H9 (cell line): ENCODE results near the gene CACNA1G. TPM values are rescaled to one million over a fixed set of nuclear protein-coding genes. Genes with fewer than 3 reads are reported as not detected.

Source experiments
- DNase-seq: peaks from one replicate; pipeline ENCODE4 v3.0.0-alpha.2; 2017
- H2AFZ ChIP-seq: one replicate; pipeline ENCODE4 v1.6.1; 2013; ENCODE audit warnings: mild to moderate bottlenecking, low read length, control low read depth, moderate library complexity
- H2AK5ac ChIP-seq: 2 replicates; pipeline ENCODE4 v1.6.1; 2013; ENCODE audit warnings: low read length, control low read depth, mixed read lengths; ENCODE audit not compliant: insufficient read length
- H2BK120ac ChIP-seq: one replicate; pipeline ENCODE4 v1.6.1; 2013; ENCODE audit warnings: low read depth, mild to moderate bottlenecking, low read length, control low read depth, inconsistent platforms; ENCODE audit not compliant: poor library complexity, severe bottlenecking
- H2BK12ac ChIP-seq: 2 replicates; pipeline ENCODE4 v1.6.1; 2013; ENCODE audit warnings: low read length, control low read depth, mixed read lengths, low read depth; ENCODE audit not compliant: insufficient read length
- H2BK15ac ChIP-seq: 2 replicates; pipeline ENCODE4 v1.6.1; 2013; ENCODE audit warnings: low read depth, low read length, control low read depth
- H2BK20ac ChIP-seq: one replicate; pipeline ENCODE4 v1.6.1; 2013; ENCODE audit warnings: low read depth, mild to moderate bottlenecking, low read length, control low read depth, inconsistent platforms; ENCODE audit not compliant: poor library complexity, severe bottlenecking
- H2BK5ac ChIP-seq: 2 replicates; pipeline ENCODE4 v1.6.1; 2013; ENCODE audit warnings: low read length, control low read depth, mixed read lengths; ENCODE audit not compliant: insufficient read length
- H3K14ac ChIP-seq: 2 replicates; pipeline ENCODE4 v1.6.1; 2013; ENCODE audit warnings: low read length, control low read depth; ENCODE audit not compliant: insufficient read depth
- H3K18ac ChIP-seq: 2 replicates; pipeline ENCODE4 v1.6.1; 2013; ENCODE audit warnings: low read depth, mild to moderate bottlenecking, mixed read lengths, low read length, control low read depth; ENCODE audit not compliant: insufficient read length
- H3K23ac ChIP-seq: 2 replicates; pipeline ENCODE4 v1.6.1; 2013; ENCODE audit warnings: low read length, control low read depth, mixed read lengths, low read depth; ENCODE audit not compliant: insufficient read length
- H3K23me2 ChIP-seq: 2 replicates; pipeline ENCODE4 v1.6.1; 2013; ENCODE audit warnings: low read depth, mild to moderate bottlenecking, mixed read lengths, low read length, control low read depth; ENCODE audit not compliant: insufficient read length, poor library complexity, severe bottlenecking
- H3K27ac ChIP-seq: 2 replicates; pipeline ENCODE4 v1.5.1; 2013; ENCODE audit warnings: low read length, control low read depth, mixed read lengths, low read depth; ENCODE audit not compliant: insufficient read length
- H3K27me3 ChIP-seq: 2 replicates; pipeline ENCODE4 v1.6.1; 2013; ENCODE audit warnings: low read length, control low read depth, inconsistent platforms; ENCODE audit not compliant: insufficient read depth
- H3K4ac ChIP-seq: 2 replicates; pipeline ENCODE4 v1.6.1; 2013; ENCODE audit warnings: low read depth, mild to moderate bottlenecking, control low read depth, inconsistent platforms, low read length, moderate library complexity
- H3K4me1 ChIP-seq: 2 replicates; pipeline ENCODE4 v1.6.1; 2013; ENCODE audit warnings: low read length, control low read depth, inconsistent platforms; ENCODE audit not compliant: insufficient read depth
- H3K4me2 ChIP-seq: 2 replicates; pipeline ENCODE4 v1.6.1; 2013; ENCODE audit warnings: low read length, control low read depth, mixed read lengths; ENCODE audit not compliant: insufficient read length, insufficient read depth
- H3K56ac ChIP-seq: 2 replicates; pipeline ENCODE4 v1.6.1; 2013; ENCODE audit warnings: low read depth, mild to moderate bottlenecking, mixed read lengths, low read length, control low read depth; ENCODE audit not compliant: insufficient read length
- H3K79me1 ChIP-seq: 2 replicates; pipeline ENCODE4 v1.6.1; 2013; ENCODE audit warnings: low read depth, mild to moderate bottlenecking, moderate library complexity, low read length, control low read depth, inconsistent platforms; ENCODE audit not compliant: insufficient read depth, poor library complexity, severe bottlenecking
- H3K79me2 ChIP-seq: 2 replicates; pipeline ENCODE4 v1.6.1; 2013; ENCODE audit warnings: low read length, control low read depth, inconsistent platforms; ENCODE audit not compliant: insufficient read depth
- H3K9ac ChIP-seq: 2 replicates; pipeline ENCODE4 v1.6.1; 2013; ENCODE audit warnings: low read length, control low read depth, mixed read lengths; ENCODE audit not compliant: insufficient read length; ENCODE audit errors: extremely low read depth
- H3K9me3 ChIP-seq: one replicate; pipeline ENCODE4 v1.6.1; 2013; ENCODE audit warnings: low read depth, low read length, inconsistent platforms; ENCODE audit not compliant: control insufficient read depth
- H3T11ph ChIP-seq: one replicate; pipeline ENCODE4 v1.6.1; 2013; ENCODE audit warnings: mild to moderate bottlenecking, low read length, control low read depth, inconsistent platforms
- H4K20me1 ChIP-seq: one replicate; pipeline ENCODE4 v1.6.1; 2013; ENCODE audit not compliant: control insufficient read depth, insufficient read length, insufficient read depth
- H4K5ac ChIP-seq: 2 replicates; pipeline ENCODE4 v1.6.1; 2013; ENCODE audit warnings: low read depth, mild to moderate bottlenecking, mixed read lengths, low read length, control low read depth; ENCODE audit not compliant: insufficient read length
- H4K8ac ChIP-seq: replicated peaks from 2 replicates; pipeline ENCODE4 v1.6.1; 2013; ENCODE audit warnings: low read length, control low read depth, mixed read lengths, low read depth; ENCODE audit not compliant: insufficient read length
- H4K91ac ChIP-seq: 2 replicates; pipeline ENCODE4 v1.6.1; 2013; ENCODE audit warnings: low read depth, mild to moderate bottlenecking, moderate library complexity, mixed read lengths, low read length, control low read depth; ENCODE audit not compliant: insufficient read length
- H3K27ac Mint-ChIP-seq, 3 experiments: 2 replicates in 2 of 3; 3 replicates in 1 of 3; pipeline ENCODE4 v1.8.0; 2020 to 2021; ENCODE audit warnings: mixed read lengths in 3 of 3, mild to moderate bottlenecking in 1 of 3, moderate library complexity in 1 of 3
- H3K27me3 Mint-ChIP-seq: 2 replicates; pipeline ENCODE4 v1.8.0; 2021; ENCODE audit warnings: low read depth, mild to moderate bottlenecking, moderate library complexity, mixed read lengths
- H3K36me3 Mint-ChIP-seq, 3 experiments: 2 replicates in 2 of 3; 3 replicates in 1 of 3; pipeline ENCODE4 v1.8.0; 2020 to 2021; ENCODE audit warnings: low read depth in 3 of 3, mixed read lengths in 3 of 3; ENCODE audit not compliant: insufficient read depth in 1 of 3
- H3K4me1 Mint-ChIP-seq, 2 experiments: 2 replicates each; pipeline ENCODE4 v1.8.0; 2020; ENCODE audit warnings: mixed read lengths in 2 of 2
- H3K4me3 Mint-ChIP-seq, 2 experiments: 2 replicates in 1 of 2; 3 replicates in 1 of 2; pipeline ENCODE4 v1.8.0; 2020 to 2021; ENCODE audit warnings: mild to moderate bottlenecking in 2 of 2, mixed read lengths in 2 of 2, moderate library complexity in 1 of 2
- H3K9me3 Mint-ChIP-seq, 2 experiments: 2 replicates in 1 of 2; 3 replicates in 1 of 2; pipeline ENCODE4 v1.8.0; 2020; ENCODE audit warnings: mild to moderate bottlenecking in 2 of 2, mixed read lengths in 2 of 2, moderate library complexity in 1 of 2
- WGBS: extraction: QIAGEN DNeasy Blood & Tissue Kit; methylation state at CpG from one replicate; pipeline ENCODE4 v1.1.7; 2013; ENCODE audit warnings: missing lambda C conversion rate, low lambda C conversion rate, mixed read lengths; ENCODE audit not compliant: insufficient read length; ENCODE audit errors: extremely low coverage; 5-methylcytosine and 5-hydroxymethylcytosine counted together
- total RNA-seq: library from RNA; stranded (reverse); gene quantifications from 2 replicates; pipeline ENCODE4 v1.2.1, GENCODE V29; 2021
- TF ChIP-seq, protein P1 (sequence below): fragments of 200-600 bp; sonication (generic); conservative IDR thresholded peaks from 3 replicates; pipeline ENCODE4 v1.8.0; 2021; ENCODE audit warnings: antibody characterized with exemption, mild to moderate bottlenecking

CACNA1G gene
- total RNA-seq, 1 experiment from 2014 or later = 1.5 TPM

DNA sequence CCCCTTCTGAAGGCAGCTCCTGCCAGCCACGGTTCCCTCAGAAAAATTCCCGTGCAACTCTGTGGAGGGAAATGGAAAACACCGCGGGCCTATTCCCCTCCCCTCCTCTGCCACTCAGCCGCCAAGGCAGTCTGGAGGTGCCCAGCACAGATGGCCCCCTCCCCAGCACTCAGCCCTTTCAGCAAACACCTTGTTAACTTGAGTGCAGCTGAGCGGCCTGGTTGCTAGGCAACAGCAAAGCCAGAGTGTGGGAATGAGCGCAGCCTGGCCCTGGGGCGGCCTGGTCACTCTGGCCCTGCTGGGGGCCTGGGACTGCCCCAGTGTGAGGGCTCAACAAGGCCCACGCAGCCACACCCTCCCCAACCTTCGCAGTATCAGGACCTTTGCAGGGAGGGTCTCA lies 32.8 kb downstream of the CACNA1G start:
- Mint-ChIP-seq H3K36me3 (peaks cover 0 to 2% (median 0%) of the 10 kb centered on the region in 3 experiments; a peak in 2 of 7 replicates), H3K27ac (no peak overlapping the region), H3K9me3 (no peaks in the 10 kb centered on the region), H3K27me3 (peaks cover 4% of the 10 kb centered on the region), H3K4me1 (peaks cover 7 to 15% of the 10 kb centered on the region in 2 experiments), H3K4me3 (no peak overlapping the region)
- Histone ChIP-seq H4K5ac (no peak overlapping the region), H3K23ac (no peak overlapping the region), H2AFZ (no peak overlapping the region), H2BK5ac (no peak overlapping the region), H3K4me1 (no peaks in the 10 kb centered on the region), H4K20me1 (peaks cover 2% of the 10 kb centered on the region), H3K9ac (no peak overlapping the region), H3K4me2 (no peak overlapping the region), H3K4ac (no peak overlapping the region), H2AK5ac (no peak overlapping the region), H4K91ac (no peak overlapping the region), H3K79me1 (no peaks in the 10 kb centered on the region), H3K14ac (peak overlapping the region; percentile 64; the same call in 1 of the 2 replicates), H4K8ac (no peak overlapping the region), H2BK20ac (no peak overlapping the region), H3K27ac (no peak overlapping the region), H2BK15ac (no peak overlapping the region), H3K27me3 (no peaks in the 10 kb centered on the region), H3K18ac (no peak overlapping the region), H3K9me3 (no peaks in the 10 kb centered on the region), H3K79me2 (no peaks in the 10 kb centered on the region), H2BK120ac (no peak overlapping the region), H2BK12ac (no peak overlapping the region), H3T11ph (no peak overlapping the region), H3K56ac (no peak overlapping the region), H3K23me2 (no peaks in the 10 kb centered on the region)
- DNase-seq = peak; percentile 74
- TF ChIP-seq, protein P1, sequence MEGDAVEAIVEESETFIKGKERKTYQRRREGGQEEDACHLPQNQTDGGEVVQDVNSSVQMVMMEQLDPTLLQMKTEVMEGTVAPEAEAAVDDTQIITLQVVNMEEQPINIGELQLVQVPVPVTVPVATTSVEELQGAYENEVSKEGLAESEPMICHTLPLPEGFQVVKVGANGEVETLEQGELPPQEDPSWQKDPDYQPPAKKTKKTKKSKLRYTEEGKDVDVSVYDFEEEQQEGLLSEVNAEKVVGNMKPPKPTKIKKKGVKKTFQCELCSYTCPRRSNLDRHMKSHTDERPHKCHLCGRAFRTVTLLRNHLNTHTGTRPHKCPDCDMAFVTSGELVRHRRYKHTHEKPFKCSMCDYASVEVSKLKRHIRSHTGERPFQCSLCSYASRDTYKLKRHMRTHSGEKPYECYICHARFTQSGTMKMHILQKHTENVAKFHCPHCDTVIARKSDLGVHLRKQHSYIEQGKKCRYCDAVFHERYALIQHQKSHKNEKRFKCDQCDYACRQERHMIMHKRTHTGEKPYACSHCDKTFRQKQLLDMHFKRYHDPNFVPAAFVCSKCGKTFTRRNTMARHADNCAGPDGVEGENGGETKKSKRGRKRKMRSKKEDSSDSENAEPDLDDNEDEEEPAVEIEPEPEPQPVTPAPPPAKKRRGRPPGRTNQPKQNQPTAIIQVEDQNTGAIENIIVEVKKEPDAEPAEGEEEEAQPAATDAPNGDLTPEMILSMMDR = no peak
- no CpG with 5 or more reads among the region's 10 CpGs for WGBS
